GM21619 (cell line): ENCODE results near the gene DOCK6.

Experiments
- ATAC-seq: cut with Tn5 transposase; IDR thresholded peaks from one replicate; pipeline ENCODE4 v1.9.1; 2021; ENCODE audit not compliant: unreplicated experiment

The DOCK6 gene, protein sequence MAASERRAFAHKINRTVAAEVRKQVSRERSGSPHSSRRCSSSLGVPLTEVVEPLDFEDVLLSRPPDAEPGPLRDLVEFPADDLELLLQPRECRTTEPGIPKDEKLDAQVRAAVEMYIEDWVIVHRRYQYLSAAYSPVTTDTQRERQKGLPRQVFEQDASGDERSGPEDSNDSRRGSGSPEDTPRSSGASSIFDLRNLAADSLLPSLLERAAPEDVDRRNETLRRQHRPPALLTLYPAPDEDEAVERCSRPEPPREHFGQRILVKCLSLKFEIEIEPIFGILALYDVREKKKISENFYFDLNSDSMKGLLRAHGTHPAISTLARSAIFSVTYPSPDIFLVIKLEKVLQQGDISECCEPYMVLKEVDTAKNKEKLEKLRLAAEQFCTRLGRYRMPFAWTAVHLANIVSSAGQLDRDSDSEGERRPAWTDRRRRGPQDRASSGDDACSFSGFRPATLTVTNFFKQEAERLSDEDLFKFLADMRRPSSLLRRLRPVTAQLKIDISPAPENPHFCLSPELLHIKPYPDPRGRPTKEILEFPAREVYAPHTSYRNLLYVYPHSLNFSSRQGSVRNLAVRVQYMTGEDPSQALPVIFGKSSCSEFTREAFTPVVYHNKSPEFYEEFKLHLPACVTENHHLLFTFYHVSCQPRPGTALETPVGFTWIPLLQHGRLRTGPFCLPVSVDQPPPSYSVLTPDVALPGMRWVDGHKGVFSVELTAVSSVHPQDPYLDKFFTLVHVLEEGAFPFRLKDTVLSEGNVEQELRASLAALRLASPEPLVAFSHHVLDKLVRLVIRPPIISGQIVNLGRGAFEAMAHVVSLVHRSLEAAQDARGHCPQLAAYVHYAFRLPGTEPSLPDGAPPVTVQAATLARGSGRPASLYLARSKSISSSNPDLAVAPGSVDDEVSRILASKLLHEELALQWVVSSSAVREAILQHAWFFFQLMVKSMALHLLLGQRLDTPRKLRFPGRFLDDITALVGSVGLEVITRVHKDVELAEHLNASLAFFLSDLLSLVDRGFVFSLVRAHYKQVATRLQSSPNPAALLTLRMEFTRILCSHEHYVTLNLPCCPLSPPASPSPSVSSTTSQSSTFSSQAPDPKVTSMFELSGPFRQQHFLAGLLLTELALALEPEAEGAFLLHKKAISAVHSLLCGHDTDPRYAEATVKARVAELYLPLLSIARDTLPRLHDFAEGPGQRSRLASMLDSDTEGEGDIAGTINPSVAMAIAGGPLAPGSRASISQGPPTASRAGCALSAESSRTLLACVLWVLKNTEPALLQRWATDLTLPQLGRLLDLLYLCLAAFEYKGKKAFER (N-terminal part only)

DNA sequence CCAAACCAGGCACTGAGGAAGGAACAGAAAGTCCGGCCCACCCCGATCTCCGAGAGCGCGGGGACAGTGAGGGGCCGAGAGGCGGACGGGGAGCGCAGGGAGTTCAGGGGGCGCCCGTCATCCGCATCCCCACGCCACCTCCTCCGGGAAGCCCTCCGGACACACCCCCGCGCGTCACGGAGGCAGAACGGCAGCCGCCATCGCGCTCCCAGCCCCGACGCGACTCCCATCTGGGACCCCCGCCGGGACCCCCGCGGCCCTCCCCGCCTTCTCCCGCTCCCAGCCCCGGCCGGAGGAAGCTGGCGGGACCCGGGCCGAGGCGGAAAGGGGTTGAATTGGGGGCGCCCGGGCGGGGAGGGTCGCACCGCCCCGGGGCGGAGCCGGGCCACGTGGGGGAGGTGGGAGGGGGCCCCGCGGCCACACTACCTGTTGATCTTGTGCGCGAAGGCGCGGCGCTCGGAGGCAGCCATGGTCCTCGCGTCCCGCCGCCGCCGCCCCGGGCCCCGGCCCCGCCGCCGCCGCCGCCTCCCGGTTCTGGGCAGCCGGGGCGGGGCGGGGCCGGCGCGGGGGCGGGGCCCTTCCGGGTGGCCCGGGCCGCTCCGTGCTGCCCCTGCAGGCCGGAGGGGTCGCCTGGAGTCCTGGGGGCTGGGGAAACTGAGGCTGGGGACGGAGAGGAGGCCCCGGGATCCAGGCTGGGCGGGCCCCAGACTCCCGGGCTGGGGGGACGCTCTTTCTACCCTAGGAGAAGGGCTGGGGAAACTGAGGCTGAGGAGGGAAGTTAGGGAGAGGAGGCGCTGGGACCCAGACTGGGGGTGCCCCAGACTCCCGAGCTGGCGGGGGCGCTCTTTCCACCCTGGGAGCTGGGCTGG is at the start of gene DOCK6:
Gene DOCK6 (minus strand): TSS at position 554 of the 869 bp plus-strand sequence. CDS start 84 bp downstream, at position 470.
- ATAC-seq: no peak

DNA sequence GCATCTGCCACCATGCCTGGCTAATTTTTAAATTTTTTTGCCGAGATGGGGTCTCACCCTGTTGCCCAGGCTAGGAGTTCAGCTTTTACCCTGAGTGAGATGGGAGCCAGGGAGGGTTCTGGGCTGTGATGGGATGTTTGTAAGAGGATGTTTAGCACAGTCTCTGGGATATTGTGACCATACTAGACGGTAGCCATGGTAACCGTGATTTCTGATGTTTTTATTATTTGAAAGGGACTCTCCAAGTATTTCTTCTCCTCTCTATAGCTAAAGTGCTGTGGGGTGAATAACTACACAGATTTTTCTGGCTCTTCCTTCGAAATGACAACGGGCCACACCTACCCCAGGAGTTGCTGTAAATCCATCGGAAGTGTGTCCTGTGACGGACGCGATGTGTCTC is 44.0 kb upstream of the DOCK6 start:
- ATAC-seq: no peak

DNA sequence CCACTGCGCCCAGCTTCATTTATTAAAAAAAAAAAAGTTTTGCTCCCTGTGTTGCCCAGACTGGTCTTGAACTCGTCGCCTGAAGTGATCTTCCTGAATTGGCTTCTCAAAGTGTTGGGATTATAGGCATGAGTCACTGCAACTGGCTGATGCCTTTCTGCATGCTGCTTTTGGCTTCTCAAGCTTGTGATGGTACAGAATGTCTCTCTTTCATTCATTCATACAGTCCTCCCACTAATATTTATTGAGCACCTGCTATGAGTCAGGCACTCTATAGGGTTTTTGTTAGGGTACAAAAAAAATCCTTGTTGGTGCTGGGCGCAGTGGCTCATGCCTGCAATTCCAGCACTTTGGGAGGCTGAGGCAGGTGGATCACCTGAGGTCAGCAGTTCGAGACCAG is 42.6 kb upstream of the DOCK6 start:
- no peak for ATAC-seq

DNA sequence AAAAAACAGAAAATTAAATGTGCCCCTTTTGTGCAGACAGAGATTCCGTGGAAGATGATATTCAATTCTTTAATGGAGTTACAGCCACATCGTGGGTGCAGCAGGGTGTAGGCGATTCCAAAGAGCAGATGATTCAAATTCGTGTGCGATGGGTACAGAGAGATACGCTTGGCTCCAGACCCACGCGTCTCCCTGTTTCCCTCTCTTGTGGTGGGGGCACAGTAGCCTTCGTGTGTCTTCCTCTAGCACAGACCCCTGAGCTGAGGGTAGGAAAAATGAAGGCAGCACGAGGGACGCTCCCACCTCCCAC is 38.4 kb upstream of the DOCK6 start:
- ATAC-seq: no peak

DNA sequence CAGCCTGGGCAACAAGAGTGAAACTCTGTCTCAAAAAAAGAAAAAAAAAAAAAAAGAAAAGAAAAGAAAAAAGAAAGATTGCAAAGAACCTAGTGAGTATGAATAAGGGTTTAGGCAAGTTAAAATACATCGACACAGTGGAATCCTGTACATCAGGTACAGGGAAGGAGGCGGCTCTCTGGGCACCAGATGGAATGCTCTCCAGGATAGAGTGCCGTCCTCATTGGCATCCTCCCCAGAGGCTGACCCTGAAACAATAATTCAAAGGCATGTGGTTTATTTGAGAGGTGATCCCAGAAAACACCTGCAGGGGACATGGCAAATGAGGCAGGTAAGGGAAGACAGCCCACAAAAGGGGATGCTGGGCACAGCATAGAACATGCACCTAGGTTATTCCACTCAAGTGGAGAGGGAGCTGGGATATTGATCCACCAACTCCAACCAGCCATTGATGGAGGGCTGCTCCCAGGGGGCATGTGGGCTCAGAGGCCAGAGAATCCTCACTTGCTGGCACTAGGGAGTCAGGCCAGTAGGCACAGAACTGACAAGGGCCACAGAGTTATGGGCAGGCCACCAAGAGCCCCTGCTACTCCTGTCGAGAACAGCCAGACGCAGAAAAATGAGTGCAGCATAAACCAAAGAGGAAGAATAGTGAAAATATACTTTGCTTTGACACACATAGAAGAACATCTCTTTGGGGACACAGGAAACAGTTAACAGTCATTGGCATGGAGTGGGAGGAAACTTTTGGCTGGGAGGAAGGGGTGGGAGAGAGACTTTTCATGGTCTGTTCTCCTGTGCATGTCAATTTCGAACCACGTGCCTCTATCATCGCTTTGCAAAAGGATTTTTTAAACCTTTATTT is 37.9 kb upstream of the DOCK6 start:
- ATAC-seq: no peak

DNA sequence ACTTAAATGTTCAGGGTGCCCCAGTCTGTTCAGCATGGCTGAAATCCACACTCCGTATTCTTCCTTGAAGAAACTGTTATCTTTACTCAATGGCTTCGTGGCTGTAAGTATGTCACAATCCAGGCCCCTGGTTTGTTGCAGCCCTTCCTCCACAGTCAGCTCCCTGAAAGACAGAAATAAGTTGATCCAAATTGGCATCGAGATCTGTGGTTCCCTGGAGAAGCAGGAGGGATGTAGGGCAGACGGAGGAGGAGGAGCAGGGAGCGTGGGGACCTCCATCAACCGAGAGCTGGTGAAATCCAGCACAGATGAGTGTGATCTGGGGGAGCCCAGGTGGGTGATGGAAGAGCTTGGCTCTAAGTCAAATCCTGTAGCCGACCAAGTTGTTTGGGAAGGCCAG is 33.9 kb upstream of the DOCK6 start:
- ATAC-seq: no peak

DNA sequence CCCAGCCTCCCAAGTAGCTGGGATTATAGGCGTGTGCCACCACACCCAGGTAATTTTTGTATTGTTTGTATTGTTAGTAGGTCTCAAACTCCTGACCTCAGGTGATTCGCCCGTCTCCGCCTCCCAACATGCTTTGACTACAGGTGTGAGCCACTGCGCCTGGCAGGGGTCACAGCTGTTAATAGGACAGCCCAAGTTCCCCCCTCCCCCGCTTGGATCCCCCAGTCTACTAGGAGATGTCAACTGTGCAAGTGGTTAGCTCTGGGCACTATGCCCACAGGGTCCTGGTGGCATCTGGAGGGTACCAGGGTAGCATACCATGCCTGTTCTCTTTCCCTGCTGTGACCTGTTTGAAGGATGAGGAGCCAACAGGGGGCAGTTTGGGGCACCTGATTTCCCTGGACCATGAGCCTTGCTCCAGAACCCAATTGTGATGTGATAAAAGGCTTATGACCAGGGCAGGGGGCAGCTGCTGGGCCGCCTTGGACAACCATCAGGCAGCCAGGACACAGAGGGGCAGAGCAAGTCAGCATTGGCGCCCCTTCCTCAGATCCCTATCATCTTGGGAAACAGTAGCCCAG is 33.4 kb upstream of the DOCK6 start, which contains the start of gene TSPAN16:
Gene TSPAN16 (plus strand): TSS at position 496 of the 581 bp plus-strand sequence. CDS start 138 bp downstream, outside the sequence.
- ATAC-seq: no peak

DNA sequence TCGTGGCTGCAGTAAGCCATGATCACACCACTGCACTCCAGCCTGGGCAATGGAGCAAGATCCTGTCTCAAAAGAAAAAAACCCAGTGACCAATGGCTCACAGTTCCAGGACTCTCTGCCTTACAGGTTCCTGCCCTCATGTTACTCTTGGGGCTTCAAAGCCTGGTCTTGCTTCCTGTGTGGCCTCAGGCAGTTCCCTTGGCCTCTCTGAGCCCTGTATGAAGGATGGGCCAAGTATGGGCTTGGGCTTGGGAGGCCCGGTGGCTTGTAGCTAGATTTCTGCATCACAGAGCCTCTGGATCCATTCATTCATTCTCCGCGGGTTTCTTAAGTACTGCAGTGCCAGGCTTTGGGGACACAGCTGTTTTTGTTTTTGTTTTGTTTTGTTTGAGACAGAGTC is 32.9 kb upstream of the DOCK6 start:
- no peak for ATAC-seq

DNA sequence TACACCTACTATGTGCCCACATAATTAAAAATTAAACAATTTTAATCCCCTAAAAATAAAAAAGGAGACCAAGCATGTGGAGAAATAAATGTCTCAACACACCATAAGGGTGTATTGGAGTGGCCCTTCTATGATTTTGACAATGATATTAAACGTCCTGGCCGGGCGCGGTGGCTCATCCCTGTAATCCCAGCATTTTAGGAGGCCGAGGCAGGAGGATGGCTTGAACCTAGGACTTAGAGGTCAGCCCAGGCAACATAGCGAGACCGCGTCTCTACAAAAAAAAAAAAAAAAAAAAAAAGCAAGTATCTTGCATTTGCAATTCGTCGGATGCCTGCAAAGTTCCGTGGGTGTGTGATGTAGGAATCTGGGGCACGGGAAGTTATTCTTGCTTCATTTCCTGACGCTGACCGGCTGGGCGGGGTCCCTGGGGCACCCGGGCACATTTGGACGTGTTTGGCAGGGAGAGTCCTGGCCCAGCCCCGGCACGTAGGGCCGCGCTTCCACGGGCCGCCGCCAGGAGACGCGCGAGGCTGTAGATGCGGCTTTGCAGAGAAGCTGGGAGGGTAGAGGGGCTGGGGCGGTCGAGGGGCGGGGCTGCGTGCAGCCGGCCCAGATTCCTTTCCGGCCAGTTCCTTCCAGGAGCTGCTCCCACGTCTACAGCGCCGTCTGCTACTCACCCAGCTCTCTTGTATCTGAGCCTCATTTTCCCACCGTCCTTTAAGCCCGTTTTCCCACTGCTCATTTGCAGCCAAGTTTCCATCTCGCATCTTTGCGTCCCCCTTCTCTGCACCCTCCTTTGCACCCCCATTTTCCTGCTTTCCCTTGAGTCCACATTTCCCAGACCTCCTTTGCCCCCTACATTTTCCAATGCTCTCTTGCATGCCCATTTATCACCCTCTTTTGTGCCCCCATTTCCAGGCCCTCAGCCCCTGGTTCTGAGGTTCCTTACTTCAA is 31.4 kb upstream of the DOCK6 start:
- ATAC-seq: no peak

DNA sequence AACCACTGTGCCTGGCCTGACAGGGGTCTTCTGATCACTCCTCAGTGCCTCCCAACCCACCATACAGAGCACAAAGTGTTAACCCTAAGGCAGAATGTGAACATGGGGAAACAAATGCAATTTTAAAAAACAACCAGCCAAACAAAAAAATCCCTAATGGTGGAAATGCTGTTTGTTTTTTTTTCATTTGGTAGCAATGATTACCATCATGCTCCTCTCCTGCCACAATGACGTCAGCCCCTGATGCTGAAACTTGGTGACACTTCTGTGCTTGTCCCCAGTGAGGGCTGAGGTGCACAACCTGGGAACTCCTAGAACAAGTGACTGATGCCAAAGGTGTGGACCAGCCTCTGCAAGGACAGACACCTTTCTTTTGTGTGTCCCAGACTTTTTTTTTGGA is 29.7 kb upstream of the DOCK6 start:
- ATAC-seq: no peak

DNA sequence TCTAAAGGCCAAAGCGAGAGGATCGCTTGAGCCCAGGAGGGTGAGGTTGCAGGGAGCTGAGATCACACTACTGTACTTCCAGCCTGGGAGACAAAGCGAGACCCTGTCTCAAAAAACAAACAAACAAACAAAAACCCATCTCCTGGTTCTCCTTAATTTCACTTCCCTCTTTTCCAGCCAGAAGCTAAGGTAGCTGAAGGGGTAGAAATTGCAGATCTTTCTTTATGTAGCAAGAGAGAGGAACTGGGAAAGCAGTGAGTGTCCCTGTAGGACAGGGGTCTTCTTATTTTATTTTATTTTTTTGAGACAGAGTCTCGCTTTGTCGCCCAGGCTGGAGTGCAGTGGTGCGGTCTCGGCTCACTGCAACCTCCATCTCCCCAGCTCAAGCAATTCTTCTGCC is 29.1 kb upstream of the DOCK6 start:
- no peak for ATAC-seq

DNA sequence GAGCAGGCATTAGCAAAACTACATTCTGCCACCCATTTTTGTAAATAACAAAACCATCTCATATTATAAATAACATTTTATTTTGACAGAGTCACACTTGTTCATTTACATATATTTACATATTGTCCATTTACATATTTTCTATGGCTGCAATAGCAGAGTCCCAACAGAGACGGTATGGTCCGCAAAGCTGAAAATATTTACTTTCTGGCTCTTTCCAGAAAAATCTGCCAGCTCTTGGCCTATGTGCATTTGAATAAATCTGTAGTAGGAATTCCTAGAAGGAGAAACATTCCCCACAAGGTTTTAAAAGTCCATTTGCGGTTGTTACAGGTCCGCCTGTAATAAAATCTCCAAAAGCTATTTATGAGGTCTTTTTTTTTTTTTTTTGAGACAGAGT is 27.9 kb upstream of the DOCK6 start:
- no peak for ATAC-seq

DNA sequence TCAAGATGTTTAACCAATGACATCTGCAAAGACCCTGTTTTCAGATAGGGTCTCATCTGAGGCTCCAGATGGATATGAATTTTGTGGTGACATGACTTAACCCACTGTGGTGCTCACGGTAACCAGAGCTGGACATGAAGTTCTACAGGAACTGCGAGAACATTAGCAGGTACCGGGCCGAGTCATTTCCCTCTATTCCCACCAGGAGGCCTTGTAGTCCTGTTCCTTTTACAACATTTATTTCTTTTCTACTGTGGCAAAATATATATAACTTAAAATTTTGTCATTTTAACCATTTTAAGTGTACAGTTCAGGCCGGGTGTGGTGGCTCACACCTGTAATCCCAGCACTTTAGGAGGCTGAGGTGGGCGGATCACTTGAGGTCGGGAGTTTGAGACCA is 26.0 kb upstream of the DOCK6 start:
- ATAC-seq: no peak

DNA sequence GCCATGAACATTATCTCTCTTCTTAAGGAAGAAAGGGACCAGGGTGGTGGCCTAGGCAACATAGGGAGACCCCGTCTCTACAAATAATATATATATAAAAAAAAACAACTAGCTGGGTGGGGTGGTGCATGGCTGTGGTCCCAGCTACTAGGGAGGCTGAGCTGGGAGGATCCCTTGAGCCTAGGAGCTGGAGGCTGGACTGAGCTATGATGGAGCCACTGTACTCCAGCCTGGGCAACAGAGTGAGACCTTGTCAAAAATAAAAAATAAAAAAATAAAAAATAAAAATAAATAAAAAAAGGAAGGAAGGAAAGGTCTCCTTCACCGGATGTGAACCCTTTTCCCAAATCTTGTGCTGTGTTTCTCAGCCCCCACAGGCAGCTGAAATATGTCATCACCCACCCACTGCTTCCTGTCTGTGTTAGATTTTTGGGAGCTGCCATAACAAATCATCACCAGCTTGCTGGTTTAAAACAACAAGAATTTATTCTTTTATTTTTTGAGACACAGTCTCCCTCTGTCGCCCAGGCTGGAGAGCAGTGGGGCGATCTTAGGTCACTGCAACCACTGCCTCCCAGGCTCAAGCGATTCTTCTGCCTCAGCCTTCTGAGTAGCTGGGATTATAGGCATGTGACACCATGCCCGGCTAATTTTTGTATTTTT is 24.1 kb upstream of the DOCK6 start:
- no peak for ATAC-seq

DNA sequence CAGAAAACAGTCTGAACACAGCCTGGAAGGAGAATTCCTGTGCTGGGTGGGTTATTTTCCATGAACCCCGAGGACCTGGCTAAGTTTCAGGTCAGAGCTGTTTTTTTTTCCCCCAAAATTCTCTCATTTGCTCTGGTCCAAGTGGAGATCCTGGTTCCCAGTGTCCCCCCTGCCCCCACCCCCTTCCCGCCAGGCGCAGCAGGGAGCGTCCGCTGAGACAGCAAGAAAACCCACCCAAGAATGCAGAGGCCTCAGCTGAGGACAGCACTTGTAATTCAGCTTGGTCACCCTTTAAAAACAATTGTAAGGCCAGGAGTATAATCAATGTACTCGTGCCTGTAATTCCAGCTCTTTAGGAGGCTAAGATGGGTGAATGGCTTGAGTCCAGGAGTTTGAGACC is 22.2 kb upstream of the DOCK6 start:
- no peak for ATAC-seq

DNA sequence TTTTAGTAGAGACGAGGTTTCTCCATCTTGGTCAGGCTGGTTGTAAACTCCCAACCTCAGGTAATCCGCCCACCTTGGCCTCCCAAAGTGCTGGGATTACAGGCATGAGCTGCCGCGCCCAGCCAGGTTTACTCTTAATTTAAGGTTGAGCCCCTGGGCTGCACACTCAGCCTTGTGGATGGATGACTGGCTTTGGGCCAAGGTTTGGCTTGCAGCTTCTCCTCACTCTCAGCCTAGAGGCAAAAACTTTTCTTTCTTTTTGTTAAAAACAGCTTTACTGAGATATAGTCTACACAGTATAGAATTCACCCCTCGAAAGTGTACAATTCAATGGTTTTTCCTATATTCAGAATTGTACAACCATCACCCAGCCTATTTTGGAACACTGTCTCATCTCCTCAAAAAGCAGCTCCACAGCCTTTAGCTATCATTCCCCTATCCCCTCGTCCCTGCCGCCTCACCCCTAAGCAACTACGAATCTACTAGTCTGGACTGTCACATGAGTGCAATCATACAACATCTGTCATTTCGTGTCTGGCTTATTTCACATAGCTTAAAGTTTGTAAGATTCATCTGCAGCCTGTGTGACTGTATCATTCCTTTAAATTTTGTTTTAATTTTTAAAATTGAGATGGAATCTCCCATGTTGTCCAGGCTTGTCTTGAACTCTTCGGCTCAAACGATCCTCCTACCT is 19.2 kb upstream of the DOCK6 start:
- no peak for ATAC-seq
